ENCODE results near the gene NDUFB10.

Gene NDUFB10

DNA sequence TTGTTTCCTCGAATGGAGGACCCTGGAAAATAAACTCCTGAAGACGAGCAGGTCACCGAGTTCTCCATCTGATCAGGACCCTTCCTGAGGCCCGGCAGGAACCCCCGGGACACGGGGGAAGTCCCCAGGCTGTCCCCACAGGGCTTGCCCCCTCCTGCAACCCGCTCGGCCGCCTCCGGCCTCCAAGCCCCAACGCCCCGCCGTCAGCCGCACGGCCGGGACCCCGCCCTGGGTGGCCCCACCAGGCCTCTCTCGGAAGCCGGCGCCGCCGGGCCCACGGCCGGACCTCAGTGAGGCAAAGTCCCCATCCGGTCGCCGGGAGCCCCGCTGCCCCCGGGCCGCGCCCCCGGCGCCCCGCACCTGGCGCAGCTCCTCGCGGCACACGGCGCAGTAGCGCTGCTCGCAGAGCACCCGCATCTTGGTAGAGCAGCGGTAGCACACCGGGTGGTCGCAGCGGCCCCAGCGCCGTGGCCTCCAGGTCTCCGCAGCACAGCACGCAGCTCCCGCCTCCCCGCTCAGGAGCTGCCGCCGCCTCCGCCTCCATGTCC lies 49.9 kb downstream of the NDUFB10 start:
- DNase-seq (ENCODE audit: low read depth, low spot score) = no peak
- TF ChIP-seq, protein P1, sequence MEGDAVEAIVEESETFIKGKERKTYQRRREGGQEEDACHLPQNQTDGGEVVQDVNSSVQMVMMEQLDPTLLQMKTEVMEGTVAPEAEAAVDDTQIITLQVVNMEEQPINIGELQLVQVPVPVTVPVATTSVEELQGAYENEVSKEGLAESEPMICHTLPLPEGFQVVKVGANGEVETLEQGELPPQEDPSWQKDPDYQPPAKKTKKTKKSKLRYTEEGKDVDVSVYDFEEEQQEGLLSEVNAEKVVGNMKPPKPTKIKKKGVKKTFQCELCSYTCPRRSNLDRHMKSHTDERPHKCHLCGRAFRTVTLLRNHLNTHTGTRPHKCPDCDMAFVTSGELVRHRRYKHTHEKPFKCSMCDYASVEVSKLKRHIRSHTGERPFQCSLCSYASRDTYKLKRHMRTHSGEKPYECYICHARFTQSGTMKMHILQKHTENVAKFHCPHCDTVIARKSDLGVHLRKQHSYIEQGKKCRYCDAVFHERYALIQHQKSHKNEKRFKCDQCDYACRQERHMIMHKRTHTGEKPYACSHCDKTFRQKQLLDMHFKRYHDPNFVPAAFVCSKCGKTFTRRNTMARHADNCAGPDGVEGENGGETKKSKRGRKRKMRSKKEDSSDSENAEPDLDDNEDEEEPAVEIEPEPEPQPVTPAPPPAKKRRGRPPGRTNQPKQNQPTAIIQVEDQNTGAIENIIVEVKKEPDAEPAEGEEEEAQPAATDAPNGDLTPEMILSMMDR (IDR thresholded peaks at IDR 0.05; ENCODE audit: insufficient read depth, low read length, missing control alignments) = no peak
- peak overlapping the region; percentile 72 for H3K4me3 ChIP-seq (ENCODE audit: low read depth, low read length)
- POLR2A ChIA-PET = interaction anchor here (0.6 to 1.2 kb wide), 5 partner anchors 14 to 146 kb away, joined by 3 read pairs; partner anchors contain the start of genes RPS2 and TRAF7
- CTCF ChIA-PET = interaction anchor here (2.0 to 10.6 kb wide), 4 partner anchors 11 to 131 kb away, joined by 5 to 176 read pairs (median 7); partner anchors contain the start of gene PKD1

DNA sequence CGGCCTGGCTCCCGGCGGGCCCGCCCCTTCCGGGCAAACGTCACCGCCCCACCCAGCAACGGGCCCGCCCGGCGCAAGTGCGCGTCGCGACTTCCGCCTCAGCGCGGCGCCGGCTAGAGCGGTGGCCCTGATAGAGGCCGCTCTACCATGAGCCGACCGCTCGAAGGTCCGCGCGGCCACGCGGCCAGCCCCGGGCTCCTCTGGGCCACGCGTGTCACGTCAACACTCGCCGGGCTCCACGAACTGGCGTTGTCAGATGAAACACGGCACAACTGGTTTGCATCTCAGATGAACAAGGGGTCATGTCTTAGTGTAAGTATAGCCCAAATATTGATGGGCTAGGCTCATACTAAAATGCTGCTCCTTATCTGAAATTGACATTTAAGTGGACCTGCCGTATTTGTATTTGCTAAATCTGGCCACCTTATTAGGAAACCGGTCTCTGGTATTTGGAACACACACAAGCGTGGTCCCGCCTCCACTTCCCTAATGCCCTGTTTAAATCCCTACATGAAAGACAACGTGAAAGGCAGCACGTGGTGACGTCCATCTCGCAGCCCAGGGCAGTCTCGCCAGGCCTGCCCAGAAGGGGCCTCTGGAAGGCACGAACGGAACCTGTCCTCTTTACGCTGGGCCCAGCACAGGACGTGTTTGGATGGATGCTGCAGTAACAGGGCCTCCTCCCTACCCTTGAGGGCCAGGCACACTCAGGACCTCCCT lies 50.6 kb downstream of the NDUFB10 start, which contains the start of gene ZNF598:
TSS of gene ZNF598 (minus strand) at position 31 of the 720 bp plus-strand sequence.
- peak within 1 kb of the TSS; percentile 83 for H3K4me3 ChIP-seq (ENCODE audit: low read depth, low read length)
- ChIA-PET POLR2A (interaction anchor here (0.6 to 1.2 kb wide), 2 partner anchors 26 to 145 kb away, joined by 3 read pairs; partner anchors contain the start of gene TRAF7), CTCF (interaction anchor here (10.6 kb wide), 1 partner anchor 130 kb away, joined by 176 read pairs; the partner anchor contains the start of gene PKD1)
- no peak for DNase-seq (ENCODE audit: low read depth, low spot score)
- TF ChIP-seq, protein P1 (IDR thresholded peaks at IDR 0.05; ENCODE audit: insufficient read depth, low read length, missing control alignments) = no peak
